HG03103 (cell line): Measurements from ENCODE around the gene ADIPOR2.
"Not testable (repeated sequence)": the region's sequence is repeated elsewhere in the genome, so short reads cannot be mapped to it uniquely, and the experiment has no call there.

ENCODE experiments used
- ATAC-seq: cut with Tn5 transposase; IDR thresholded peaks from one replicate; pipeline ENCODE4 v1.9.1; 2021; ENCODE audit warnings: low read depth; ENCODE audit not compliant: unreplicated experiment

Gene ADIPOR2

GRCh38 chr12:1731019-1731687 is 40.3 kb downstream of the ADIPOR2 start:
- no peak for ATAC-seq

- ATAC-seq: not testable (repeated sequence)
These were observed 40.8 kb downstream of the ADIPOR2 start for GRCh38 chr12:1731688-1732078.

- ATAC-seq: no peak
These were observed 42.0 kb downstream of the ADIPOR2 start for GRCh38 chr12:1732914-1733313.

GRCh38 chr12:1733712-1734111 is 42.8 kb downstream of the ADIPOR2 start:
- ATAC-seq: not testable (repeated sequence)

- ATAC-seq: no peak
These were observed 46.9 kb downstream of the ADIPOR2 start for GRCh38 chr12:1737652-1738286.

- no peak for ATAC-seq
These were observed 47.6 kb downstream of the ADIPOR2 start for GRCh38 chr12:1738446-1738845.

- ATAC-seq: no peak
These were observed 48.5 kb downstream of the ADIPOR2 start for GRCh38 chr12:1739368-1739767.

GRCh38 chr12:1740161-1740948 is 49.5 kb downstream of the ADIPOR2 start:
- ATAC-seq: no peak

GRCh38 chr12:1741154-1741949 is 50.5 kb downstream of the ADIPOR2 start:
- no peak for ATAC-seq

- no peak for ATAC-seq
These were observed 54.1 kb downstream of the ADIPOR2 start for GRCh38 chr12:1744932-1745331.

GRCh38 chr12:1747609-1748008 is 56.7 kb downstream of the ADIPOR2 start:
- ATAC-seq: no peak

- no peak for ATAC-seq
These were observed 58.1 kb downstream of the ADIPOR2 start for GRCh38 chr12:1749019-1749418.

- ATAC-seq: no peak
These were observed 59.4 kb downstream of the ADIPOR2 start for GRCh38 chr12:1750300-1750699.

- ATAC-seq: no peak
These were observed 67.5 kb downstream of the ADIPOR2 start for GRCh38 chr12:1758376-1758775.

- ATAC-seq: no peak
These were observed 68.0 kb downstream of the ADIPOR2 start for GRCh38 chr12:1758887-1759286.

GRCh38 chr12:1760566-1761382 is 69.9 kb downstream of the ADIPOR2 start:
- no peak for ATAC-seq

- ATAC-seq: no peak
These were observed 71.0 kb downstream of the ADIPOR2 start for GRCh38 chr12:1761857-1762256.

GRCh38 chr12:1763153-1763552 is 72.3 kb downstream of the ADIPOR2 start:
- ATAC-seq: no peak

GRCh38 chr12:1766110-1766509 is 75.2 kb downstream of the ADIPOR2 start:
- ATAC-seq: no peak
